DND-41 (cell line): Measurements from ENCODE around the gene CTRB2.

Source experiments
- ATAC-seq: fragments of 200-7000 bp; cut with Tn5 transposase; 3 replicates; pipeline ENCODE4 v1.9.1; 2021; ENCODE audit warnings: low read depth; ENCODE audit not compliant: insufficient read depth
- DNase-seq: peaks from one replicate; pipeline ENCODE4 v3.0.0-alpha.2; 2020
- H2AFZ ChIP-seq: 2 replicates; pipeline ENCODE4 v1.6.0; 2012; ENCODE audit warnings: low read depth, low read length
- H3K27ac ChIP-seq: 2 replicates; pipeline ENCODE4 v1.5.1; 2012; ENCODE audit warnings: low read length, inconsistent platforms
- H3K27me3 ChIP-seq: fragments of 200-600 bp; sonication (generic); 2 replicates; pipeline ENCODE4 v1.6.0; 2012; ENCODE audit warnings: low read length, mild to moderate bottlenecking, inconsistent platforms; ENCODE audit not compliant: insufficient read depth, poor library complexity
- H3K36me3 ChIP-seq: 2 replicates; pipeline ENCODE4 v1.5.1; 2012; ENCODE audit warnings: low read length, inconsistent platforms; ENCODE audit not compliant: insufficient read depth
- H3K4me1 ChIP-seq: 2 replicates; pipeline ENCODE4 v1.5.1; 2012; ENCODE audit warnings: mild to moderate bottlenecking, low read length; ENCODE audit not compliant: insufficient read depth
- H3K4me2 ChIP-seq: 2 replicates; pipeline ENCODE4 v1.6.0; 2012; ENCODE audit warnings: mild to moderate bottlenecking, moderate library complexity, low read length, inconsistent platforms; ENCODE audit not compliant: insufficient read depth
- H3K4me3 ChIP-seq, 2 experiments: fragments of 200-600 bp in 1 of 2; shearing (Covaris generic) in 1 of 2; 2 replicates each; pipeline ENCODE4 v1.5.1; 2012 to 2016; ENCODE audit warnings: inconsistent platforms in 2 of 2, low read length in 2 of 2, mild to moderate bottlenecking in 2 of 2, low read depth in 1 of 2, moderate library complexity in 1 of 2
- H3K79me2 ChIP-seq: 2 replicates; pipeline ENCODE4 v1.6.0; 2012; ENCODE audit warnings: low read length, inconsistent platforms; ENCODE audit not compliant: insufficient read depth
- H3K9ac ChIP-seq: 2 replicates; pipeline ENCODE4 v1.6.0; 2012; ENCODE audit warnings: low read depth, mild to moderate bottlenecking, inconsistent platforms, low read length, moderate library complexity
- H3K9me3 ChIP-seq: 2 replicates; pipeline ENCODE4 v1.5.1; 2012; ENCODE audit warnings: low read length, moderate library complexity, mild to moderate bottlenecking, inconsistent platforms; ENCODE audit not compliant: insufficient read depth, severe bottlenecking
- H4K20me1 ChIP-seq: 2 replicates; pipeline ENCODE4 v1.6.0; 2012; ENCODE audit warnings: low read length; ENCODE audit not compliant: insufficient read depth
- CTCF ChIP-seq: IDR thresholded peaks from 2 replicates; pipeline ENCODE4 v1.5.1; 2012; ENCODE audit warnings: borderline replicate concordance, low read length, moderate library complexity, mild to moderate bottlenecking; ENCODE audit not compliant: poor library complexity, severe bottlenecking; ENCODE audit errors: extremely low read depth
- EZH2 ChIP-seq: IDR thresholded peaks from 3 replicates; pipeline ENCODE4 v1.6.1; 2012; ENCODE audit warnings: borderline replicate concordance, low read depth, mild to moderate bottlenecking, moderate library complexity, low read length, inconsistent platforms; ENCODE audit not compliant: severe bottlenecking

Gene CTRB2

GRCh38 chr16:75195811-75196790 is 10.9 kb downstream of the CTRB2 start:
- ATAC-seq (no peak), DNase-seq (no peak)
- Histone ChIP-seq H3K27me3 (no peaks in the 10 kb centered on the region), H3K79me2 (no peaks in the 10 kb centered on the region), H3K4me1 (peaks cover 4% of the 10 kb centered on the region), H3K9ac (no peak overlapping the region), H3K4me3 (no peak overlapping the region), H4K20me1 (no peaks in the 10 kb centered on the region), H2AFZ (no peak overlapping the region), H3K27ac (no peak overlapping the region), H3K36me3 (no peaks in the 10 kb centered on the region), H3K4me2 (no peak overlapping the region), H3K9me3 (no peaks in the 10 kb centered on the region)
- TF ChIP-seq CTCF, result no peak
- no peak for TF ChIP-seq EZH2

GRCh38 chr16:75193730-75194444 is 13.1 kb downstream of the CTRB2 start:
- Histone ChIP-seq H3K27me3 (peaks cover 4% of the 10 kb centered on the region), H4K20me1 (no peaks in the 10 kb centered on the region)
- ATAC-seq, result no peak

GRCh38 chr16:75193265-75193650 is 13.7 kb downstream of the CTRB2 start:
- Histone ChIP-seq H4K20me1 (no peaks in the 10 kb centered on the region), H3K4me1 (no peaks in the 10 kb centered on the region), H3K36me3 (no peaks in the 10 kb centered on the region), H3K79me2 (no peaks in the 10 kb centered on the region), H2AFZ (no peak overlapping the region), H3K27ac (no peak overlapping the region), H3K9ac (no peak overlapping the region), H3K27me3 (peaks cover 4% of the 10 kb centered on the region), H3K4me2 (no peak overlapping the region), H3K9me3 (no peaks in the 10 kb centered on the region), H3K4me3 (no peak overlapping the region)
- TF ChIP-seq CTCF (no peak), EZH2 (no peak)
- DNase-seq (no peak), ATAC-seq (no peak)

More at GRCh38 chr16:75193730-75194444, 13.1 kb downstream of the CTRB2 start:
- Histone ChIP-seq H3K79me2 (no peaks in the 10 kb centered on the region), H3K4me1 (no peaks in the 10 kb centered on the region), H3K27ac (no peak overlapping the region), H3K4me2 (no peak overlapping the region), H3K9me3 (no peaks in the 10 kb centered on the region), H2AFZ (no peak overlapping the region), H3K36me3 (no peaks in the 10 kb centered on the region), H3K9ac (no peak overlapping the region), H3K4me3 (no peak overlapping the region)
- no peak for TF ChIP-seq EZH2
- no peak for TF ChIP-seq CTCF
- DNase-seq, result no peak
